Measurements from ENCODE around the gene IRF2.

DNA sequence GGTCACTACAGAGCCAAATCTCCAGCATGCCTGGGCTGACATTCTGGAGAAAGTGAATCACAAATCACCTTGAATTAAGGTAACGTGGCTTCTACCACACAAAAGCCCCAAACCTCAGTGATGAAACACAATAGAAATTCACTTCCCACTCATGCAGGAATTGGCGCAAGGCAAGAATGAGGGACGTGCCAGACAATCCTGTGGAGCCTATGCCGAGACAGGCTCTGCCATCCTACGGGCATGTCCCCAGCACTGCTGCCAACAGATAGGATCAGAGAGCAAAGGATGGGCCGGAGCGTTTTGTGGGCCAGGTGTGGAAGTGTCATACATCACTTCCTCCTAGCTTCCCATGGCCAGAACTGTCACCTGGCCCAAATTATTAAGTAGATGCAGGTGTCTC lies 118.0 kb downstream of the IRF2 start:
- TF ChIP-seq CTCF (IDR thresholded peaks at IDR 0.05; ENCODE audit: borderline replicate concordance, extremely low read depth, low read length, poor library complexity, severe bottlenecking) (no peak), EZH2 (IDR thresholded peaks at IDR 0.05; ENCODE audit: borderline replicate concordance, low read depth, low read length, severe bottlenecking) (no peak)

Data from DND-41 (cell line).